Right cardiac atrium (tissue), 5 donors: ENCODE results near the gene OR4A47. TPM values are rescaled to one million over a fixed set of nuclear protein-coding genes. Genes with fewer than 3 reads are reported as not detected.
"Not testable (repeated sequence)": the region's sequence is repeated elsewhere in the genome, so short reads cannot be mapped to it uniquely, and the experiment has no call there.

Experiments
- ATAC-seq, 2 donors: fragments of 200-7000 bp; cut with Tn5 transposase; one replicate each; pipeline versions ENCODE4 v1.8.0 to v1.9.1; 2020; ENCODE audit warnings: moderate library complexity in 2 of 2, mild to moderate bottlenecking in 1 of 2
- DNase-seq, 3 donors: peaks; one replicate each; pipeline ENCODE4 v3.0.0-alpha.2; 2020
- H3K27ac ChIP-seq: one replicate; pipeline ENCODE4 v1.5.1; 2013; ENCODE audit warnings: mild to moderate bottlenecking, low read length, control low read depth, moderate library complexity
- H3K27me3 ChIP-seq: one replicate; pipeline ENCODE4 v1.6.1; 2013; ENCODE audit not compliant: control insufficient read depth, insufficient read depth
- H3K4me1 ChIP-seq: one replicate; pipeline ENCODE4 v1.6.1; 2013; ENCODE audit warnings: low read length; ENCODE audit not compliant: control insufficient read depth, insufficient read depth
- H3K4me3 ChIP-seq: one replicate; pipeline ENCODE4 v1.5.1; 2013; ENCODE audit warnings: low read length, control low read depth
- H3K9me3 ChIP-seq: one replicate; pipeline ENCODE4 v1.6.1; 2013; ENCODE audit warnings: low read length; ENCODE audit not compliant: control insufficient read depth
- WGBS: extraction: QIAGEN DNeasy Blood & Tissue Kit; methylation state at CpG from one replicate; pipeline ENCODE4 v1.1.7; 2013; 5-methylcytosine and 5-hydroxymethylcytosine counted together
- intact Hi-C, 4 donors: fragments of 100-400 bp; cut with DNase I; formaldehyde crosslinking; loops; one replicate each; pipeline versions ENCODE4 v1.11.0 to v1.14.0; 2022 to 2023
- long read RNA-seq, 4 donors: library from polyadenylated mRNA; unstranded; transcript quantifications; one replicate each; pipeline ENCODE4 v2.0.0, GENCODE V29; 2020 to 2021
- polyA plus RNA-seq: library from polyadenylated mRNA; stranded (reverse); fragments of 200-250 nt; gene quantifications from one replicate; pipeline ENCODE4 v1.2.3, GENCODE V29; 2013
- total RNA-seq, 4 donors: library from RNA; stranded (reverse); fragmentation: NEBNext Ultra II Directional; extraction: Animal tissue kit (Norgen Biotek cat#: 25700); gene quantifications; one replicate each; pipeline ENCODE4 v1.2.1, GENCODE V29; 2021
- donor health status: healthy with polysubstance abuse.
- donor health status: DM: no; HTN: yes; CAD: no.
- donor health status: DM: no; HTN: no; CAD: no.
- donor health status: DM: no; HTN: yes; CAD: no; lungs with severe emphysema.
- donor health status: DM: yes; HTN: yes; CAD: no.

Gene OR4A47, protein sequence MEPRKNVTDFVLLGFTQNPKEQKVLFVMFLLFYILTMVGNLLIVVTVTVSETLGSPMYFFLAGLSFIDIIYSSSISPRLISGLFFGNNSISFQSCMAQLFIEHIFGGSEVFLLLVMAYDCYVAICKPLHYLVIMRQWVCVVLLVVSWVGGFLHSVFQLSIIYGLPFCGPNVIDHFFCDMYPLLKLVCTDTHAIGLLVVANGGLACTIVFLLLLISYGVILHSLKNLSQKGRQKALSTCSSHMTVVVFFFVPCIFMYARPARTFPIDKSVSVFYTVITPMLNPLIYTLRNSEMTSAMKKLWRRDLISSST
- not detected for total RNA-seq
- not detected for polyA plus RNA-seq
- long read RNA-seq, donor 1 = 0 reads
- long read RNA-seq, donor 2 = 0 reads
- long read RNA-seq, donor 3 = 0 reads
- long read RNA-seq, donor 4 = 0 reads

GRCh38 chr11:48488493-48488892, at the start of gene OR4A47:
OR4A47 (plus strand) TSS chr11:48488793; CDS start chr11:48488793, 0 bp downstream.
- H3K27me3 ChIP-seq, H3K4me1 ChIP-seq, H3K4me3 ChIP-seq, DNase-seq, intact Hi-C loops, H3K27ac ChIP-seq, ATAC-seq, H3K9me3 ChIP-seq: not testable (repeated sequence)

DNA sequence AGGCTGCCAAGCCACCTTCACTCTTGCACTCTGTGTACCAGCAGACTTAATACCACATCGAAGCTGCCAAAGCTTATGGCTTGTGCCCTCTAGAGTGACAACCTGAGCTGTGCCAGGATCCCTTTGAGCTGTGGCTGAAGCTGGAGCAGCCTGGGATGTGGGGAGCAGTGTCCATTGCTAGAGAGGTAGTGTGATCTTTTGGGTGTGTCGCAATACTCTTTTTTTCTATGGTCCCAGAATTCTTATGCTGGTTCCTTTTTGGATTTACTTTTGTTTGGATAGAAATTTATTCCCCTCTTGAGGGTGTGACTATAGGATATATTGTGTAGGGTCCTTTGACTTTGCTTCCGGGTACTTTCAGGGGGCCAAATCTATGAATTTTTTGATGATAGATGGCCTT, 32.7 kb upstream of the OR4A47 start:
- 86% methylated on average over 3 of the region's 3 CpGs for WGBS

GRCh38 chr11:48473966-48474365, 14.6 kb upstream of the OR4A47 start:
- ATAC-seq, H3K4me1 ChIP-seq: not testable (repeated sequence)
- 74% methylated on average over 2 of the region's 2 CpGs for WGBS

More for the DNA sequence above, 32.7 kb upstream of the OR4A47 start:
- H3K4me3 ChIP-seq, ATAC-seq, H3K9me3 ChIP-seq, H3K27ac ChIP-seq, intact Hi-C loops, H3K27me3 ChIP-seq, H3K4me1 ChIP-seq, DNase-seq: not testable (repeated sequence)

GRCh38 chr11:48474703-48475102, 13.9 kb upstream of the OR4A47 start:
- H3K9me3 ChIP-seq, intact Hi-C loops, H3K4me3 ChIP-seq, ATAC-seq, H3K27me3 ChIP-seq, H3K27ac ChIP-seq, DNase-seq, H3K4me1 ChIP-seq: not testable (repeated sequence)
- 70% methylated on average over 6 of the region's 6 CpGs for WGBS

More at GRCh38 chr11:48473966-48474365, 14.6 kb upstream of the OR4A47 start:
- H3K27me3 ChIP-seq, H3K27ac ChIP-seq, intact Hi-C loops, H3K4me3 ChIP-seq, DNase-seq, H3K9me3 ChIP-seq: not testable (repeated sequence)

GRCh38 chr11:48506169-48506568, 17.6 kb downstream of the OR4A47 start:
- H3K27me3 ChIP-seq, H3K9me3 ChIP-seq, ATAC-seq, H3K4me3 ChIP-seq, H3K27ac ChIP-seq, intact Hi-C loops, DNase-seq, H3K4me1 ChIP-seq: not testable (repeated sequence)

GRCh38 chr11:48538991-48539390, 50.4 kb downstream of the OR4A47 start:
- no peak overlapping the region for H3K4me3 ChIP-seq
- H3K4me1 ChIP-seq = no peaks in the 10 kb centered on the region
- H3K27me3 ChIP-seq = no peaks in the 10 kb centered on the region
- no peak overlapping the region for H3K27ac ChIP-seq
- intact Hi-C loops = no loop called here
- 56% methylated on average over 2 of the region's 2 CpGs for WGBS
- ATAC-seq (no peak), DNase-seq (no peak)
- H3K9me3 ChIP-seq = no peaks in the 10 kb centered on the region

Other genes starting within 250 kb of the OR4A47 start
- gene OR4X2, start 243.7 kb upstream of the OR4A47 start, total RNA-seq = not detected
- not detected for gene OR4X2, start 243.7 kb upstream of the OR4A47 start, polyA plus RNA-seq
- gene OR4X1, start 224.9 kb upstream of the OR4A47 start, total RNA-seq = not detected
- gene OR4X1, start 224.9 kb upstream of the OR4A47 start, polyA plus RNA-seq = not detected
- gene OR4S1, start 182.6 kb upstream of the OR4A47 start, total RNA-seq = not detected
- gene OR4S1, start 182.6 kb upstream of the OR4A47 start, polyA plus RNA-seq = not detected
- not detected for gene OR4C3, start 163.9 kb upstream of the OR4A47 start, total RNA-seq
- gene OR4C3, start 163.9 kb upstream of the OR4A47 start, polyA plus RNA-seq = not detected
- gene OR4C5, start 122.3 kb upstream of the OR4A47 start, total RNA-seq = not detected
- gene OR4C5, start 122.3 kb upstream of the OR4A47 start, polyA plus RNA-seq = not detected